NCI-H1105 treated with DMSO at 0.1 percent for 48 hours (cell line): ENCODE results near the gene MAMSTR.
A peak's percentile ranks its signal among the peaks of the same experiment; 100 is the strongest.
"Not testable (repeated sequence)": the region's sequence is repeated elsewhere in the genome, so short reads cannot be mapped to it uniquely, and the experiment has no call there.

Experiments
- DNase-seq: peaks from one replicate; lab custom pipeline; 2025; lab: John Stamatoyannopoulos, UW

MAMSTR gene

GRCh38 chr19:48718711-48719231 is 754 bp downstream of the MAMSTR start:
- DNase-seq: no peak

- not testable (repeated sequence) for DNase-seq
Measured at GRCh38 chr19:48718106-48718505, 1.4 kb downstream of the MAMSTR start.

GRCh38 chr19:48716562-48717291 is 2.8 kb downstream of the MAMSTR start:
- peak; percentile 63 for DNase-seq

- no peak for DNase-seq
Measured at GRCh38 chr19:48715681-48716171, 3.8 kb downstream of the MAMSTR start.

GRCh38 chr19:48714759-48715675 is 4.5 kb downstream of the MAMSTR start:
- DNase-seq: no peak

- peak; percentile 99 for DNase-seq
Measured at GRCh38 chr19:48713864-48714755, 5.4 kb downstream of the MAMSTR start.

- DNase-seq: no peak
Measured at GRCh38 chr19:48713041-48713863, 6.3 kb downstream of the MAMSTR start.

GRCh38 chr19:48711106-48711662 is 8.3 kb downstream of the MAMSTR start:
- no peak for DNase-seq

GRCh38 chr19:48708471-48708870 is 11.1 kb downstream of the MAMSTR start:
- DNase-seq: no peak

- DNase-seq: no peak
Measured at GRCh38 chr19:48705431-48705830, 14.1 kb downstream of the MAMSTR start.

GRCh38 chr19:48703316-48703715 is 16.2 kb downstream of the MAMSTR start:
- DNase-seq: no peak

GRCh38 chr19:48702701-48703100 is 16.8 kb downstream of the MAMSTR start:
- no peak for DNase-seq

GRCh38 chr19:48698046-48698445 is 21.5 kb downstream of the MAMSTR start:
- no peak for DNase-seq

- no peak for DNase-seq
Measured at GRCh38 chr19:48696353-48697010, 23.0 kb downstream of the MAMSTR start.

- DNase-seq: no peak
Measured at GRCh38 chr19:48695743-48696352, 23.7 kb downstream of the MAMSTR start, which contains the start of gene FUT2. TSS of gene FUT2 (plus strand) at chr19:48695971. CDS start at chr19:48702957, 6,986 bp downstream.

GRCh38 chr19:48693629-48694028 is 25.9 kb downstream of the MAMSTR start:
- DNase-seq: not testable (repeated sequence)

GRCh38 chr19:48689449-48689848 is 30.1 kb downstream of the MAMSTR start:
- DNase-seq: no peak

- no peak for DNase-seq
Measured at GRCh38 chr19:48687776-48688175, 31.7 kb downstream of the MAMSTR start.

- DNase-seq: not testable (repeated sequence)
Measured at GRCh38 chr19:48686637-48687036, 32.9 kb downstream of the MAMSTR start.
